NT2/D1 (cell line): Measurements from ENCODE around the gene ACAP1.

ENCODE experiments used
- SUZ12 ChIP-seq: IDR thresholded peaks from 2 replicates; pipeline ENCODE4 v1.6.1; 2011; ENCODE audit not compliant: insufficient read length, insufficient read depth; ENCODE audit errors: extremely low read depth
- YY1 ChIP-seq: IDR thresholded peaks from 2 replicates; pipeline ENCODE4 v1.6.1; 2011; ENCODE audit not compliant: insufficient read length, insufficient read depth
- ZNF274 ChIP-seq: IDR thresholded peaks from 2 replicates; pipeline ENCODE4 v1.6.1; 2011; ENCODE audit warnings: mild to moderate bottlenecking, low read depth, low read length

GRCh38 chr17:7367918-7368598, 31.7 kb downstream of the ACAP1 start:
- TF ChIP-seq ZNF274 (no peak), YY1 (no peak), SUZ12 (no peak)
